GM21515 (cell line): ENCODE measurements around the gene MYOG.

Source experiments
- ATAC-seq: cut with Tn5 transposase; IDR thresholded peaks from one replicate; pipeline ENCODE4 v1.9.1; 2021; ENCODE audit not compliant: unreplicated experiment

Gene MYOG

GRCh38 chr1:203073469-203073868, 12.3 kb downstream of the MYOG start:
- ATAC-seq: no peak

- no peak for ATAC-seq
Observed at GRCh38 chr1:203072911-203073310, 12.9 kb downstream of the MYOG start.

- ATAC-seq: no peak
Observed at GRCh38 chr1:203072002-203072602, 13.7 kb downstream of the MYOG start.

- ATAC-seq: no peak
Observed at GRCh38 chr1:203069030-203069747, 16.6 kb downstream of the MYOG start.

- no peak for ATAC-seq
Observed at GRCh38 chr1:203066965-203067364, 18.8 kb downstream of the MYOG start.

GRCh38 chr1:203065986-203066385, 19.8 kb downstream of the MYOG start:
- no peak for ATAC-seq

- ATAC-seq: no peak
Observed at GRCh38 chr1:203065191-203065590, 20.6 kb downstream of the MYOG start.

- ATAC-seq: no peak
Observed at GRCh38 chr1:203063287-203063686, 22.5 kb downstream of the MYOG start.

- ATAC-seq: no peak
Observed at GRCh38 chr1:203060115-203060514, 25.7 kb downstream of the MYOG start.

- no peak for ATAC-seq
Observed at GRCh38 chr1:203059485-203059884, 26.3 kb downstream of the MYOG start.

- ATAC-seq: no peak
Observed at GRCh38 chr1:203058676-203058935, 27.2 kb downstream of the MYOG start.

- ATAC-seq: no peak
Observed at GRCh38 chr1:203057911-203058675, 27.7 kb downstream of the MYOG start.

GRCh38 chr1:203056516-203056915, 29.3 kb downstream of the MYOG start:
- no peak for ATAC-seq

- no peak for ATAC-seq
Observed at GRCh38 chr1:203056012-203056411, 29.8 kb downstream of the MYOG start.

GRCh38 chr1:203055161-203055799, 30.5 kb downstream of the MYOG start:
- ATAC-seq: no peak

- ATAC-seq: no peak
Observed at GRCh38 chr1:203054642-203055041, 31.2 kb downstream of the MYOG start.

- ATAC-seq: no peak
Observed at GRCh38 chr1:203054184-203054583, 31.6 kb downstream of the MYOG start.

- ATAC-seq: no peak
Observed at GRCh38 chr1:203052601-203053000, 33.2 kb downstream of the MYOG start.

GRCh38 chr1:203051841-203052324, 33.9 kb downstream of the MYOG start:
- ATAC-seq: no peak

GRCh38 chr1:203050826-203051225, 35.0 kb downstream of the MYOG start:
- no peak for ATAC-seq

GRCh38 chr1:203049576-203050180, 36.1 kb downstream of the MYOG start:
- ATAC-seq: no peak
